Liver (tissue), 9 donors: ENCODE data around the gene DPM2. TPM values are rescaled to one million over a fixed set of nuclear protein-coding genes. Genes with fewer than 3 reads are reported as not detected.

Experiments used
- DNase-seq: peaks from one replicate; pipeline ENCODE4 v3.0.0-alpha.2; 2017; ENCODE audit warnings: low spot score
- H3K27ac ChIP-seq, 2 donors: one replicate each; pipeline ENCODE4 v1.7.0; 2013; ENCODE audit warnings: inconsistent platforms in 2 of 2, low read length in 2 of 2, control low read depth in 1 of 2, low read depth in 1 of 2, mild to moderate bottlenecking in 1 of 2
- H3K27me3 ChIP-seq, 4 donors: one replicate each; pipeline versions ENCODE4 v1.6.1 to v1.7.0; 2013; ENCODE audit warnings: low read length in 3 of 4, inconsistent platforms in 1 of 4, mild to moderate bottlenecking in 1 of 4, moderate library complexity in 1 of 4; ENCODE audit not compliant: control insufficient read depth in 4 of 4, insufficient read depth in 4 of 4
- H3K36me3 ChIP-seq, 4 donors: one replicate each; pipeline versions ENCODE4 v1.6.1 to v1.7.0; 2013; ENCODE audit warnings: low read length in 3 of 4, mild to moderate bottlenecking in 3 of 4, low read depth in 1 of 4, moderate library complexity in 1 of 4; ENCODE audit not compliant: control insufficient read depth in 4 of 4, insufficient read depth in 3 of 4
- H3K4me1 ChIP-seq, 4 donors: one replicate each; pipeline versions ENCODE4 v1.6.1 to v1.7.0; 2013; ENCODE audit warnings: low read length in 3 of 4, mild to moderate bottlenecking in 3 of 4, moderate library complexity in 1 of 4; ENCODE audit not compliant: control insufficient read depth in 4 of 4, insufficient read depth in 4 of 4
- H3K4me3 ChIP-seq, 3 donors: one replicate each; pipeline versions ENCODE4 v1.6.1 to v1.7.0; 2013; ENCODE audit warnings: low read length in 3 of 3, control low read depth in 1 of 3, low read depth in 1 of 3, mild to moderate bottlenecking in 1 of 3
- H3K9ac ChIP-seq, 2 donors: one replicate each; pipeline ENCODE4 v1.7.0; 2013; ENCODE audit warnings: low read length in 2 of 2, mild to moderate bottlenecking in 2 of 2, moderate library complexity in 2 of 2, control low read depth in 1 of 2, low read depth in 1 of 2
- H3K9me3 ChIP-seq, 4 donors: one replicate each; pipeline versions ENCODE4 v1.6.1 to v1.7.0; 2013; ENCODE audit warnings: low read length in 3 of 4; ENCODE audit not compliant: control insufficient read depth in 4 of 4
- ATF3 ChIP-seq: IDR thresholded peaks from 2 replicates; pipeline ENCODE4 v1.6.1; 2016; ENCODE audit warnings: antibody characterized with exemption
- CTCF ChIP-seq: fragments of 150-350 bp; IDR thresholded peaks from 2 replicates; pipeline ENCODE4 v1.5.1; 2017; ENCODE audit warnings: improper control_type of control experiment, low read depth, low read length; ENCODE audit not compliant: missing input control
- EGR1 ChIP-seq, 2 donors: IDR thresholded peaks; 2 replicates each; pipeline ENCODE4 v1.6.1; 2016 to 2018; ENCODE audit warnings: antibody characterized with exemption in 2 of 2, low read depth in 2 of 2
- FOXA1 ChIP-seq: IDR thresholded peaks from 2 replicates; pipeline ENCODE4 v1.6.1; 2016; ENCODE audit warnings: antibody characterized with exemption
- FOXA2 ChIP-seq: IDR thresholded peaks from 2 replicates; pipeline ENCODE4 v1.6.1; 2016; ENCODE audit warnings: antibody characterized with exemption
- GABPA ChIP-seq, 2 donors: IDR thresholded peaks in 1 of 2; conservative IDR thresholded peaks in 1 of 2; 2 replicates each; pipeline ENCODE4 v1.6.1; 2016; ENCODE audit warnings: antibody characterized with exemption in 2 of 2, mild to moderate bottlenecking in 1 of 2, moderate library complexity in 1 of 2
- HNF4A ChIP-seq, 2 donors: conservative IDR thresholded peaks; 2 replicates each; pipeline ENCODE4 v1.6.1; 2016; ENCODE audit warnings: antibody characterized with exemption in 2 of 2, mild to moderate bottlenecking in 2 of 2
- HNF4G ChIP-seq: IDR thresholded peaks from 2 replicates; pipeline ENCODE4 v1.6.1; 2016; ENCODE audit warnings: antibody characterized with exemption
- JUND ChIP-seq, 2 donors: IDR thresholded peaks; 2 replicates each; pipeline ENCODE4 v1.6.1; 2016; ENCODE audit warnings: antibody characterized with exemption in 2 of 2
- MAX ChIP-seq: IDR thresholded peaks from 2 replicates; pipeline ENCODE4 v1.6.1; 2016; ENCODE audit warnings: antibody characterized with exemption
- NR2F2 ChIP-seq: IDR thresholded peaks from 2 replicates; pipeline ENCODE4 v1.6.1; 2016; ENCODE audit warnings: antibody characterized with exemption
- RAD21 ChIP-seq, 2 donors: IDR thresholded peaks; 2 replicates each; pipeline ENCODE4 v1.6.1; 2016; ENCODE audit warnings: antibody characterized with exemption in 2 of 2, mild to moderate bottlenecking in 2 of 2
- REST ChIP-seq: IDR thresholded peaks from 2 replicates; pipeline ENCODE4 v1.6.1; 2016; ENCODE audit warnings: antibody characterized with exemption, mild to moderate bottlenecking
- RXRA ChIP-seq, 2 donors: IDR thresholded peaks; 2 replicates each; pipeline ENCODE4 v1.6.1; 2017 to 2018; ENCODE audit warnings: antibody characterized with exemption in 2 of 2, mild to moderate bottlenecking in 1 of 2
- SP1 ChIP-seq: IDR thresholded peaks from 2 replicates; pipeline ENCODE4 v1.6.1; 2018; ENCODE audit warnings: antibody characterized with exemption, mild to moderate bottlenecking
- TAF1 ChIP-seq: conservative IDR thresholded peaks from 2 replicates; pipeline ENCODE4 v1.6.1; 2016; ENCODE audit warnings: antibody characterized with exemption, mild to moderate bottlenecking
- YY1 ChIP-seq: IDR thresholded peaks from 2 replicates; pipeline ENCODE4 v1.6.1; 2016; ENCODE audit warnings: antibody characterized with exemption, mild to moderate bottlenecking
- WGBS: extraction: QIAGEN DNeasy Blood & Tissue Kit; methylation state at CpG from one replicate; pipeline ENCODE4 v1.1.7; 2013; 5-methylcytosine and 5-hydroxymethylcytosine counted together
- polyA plus RNA-seq, 2 donors: library from polyadenylated mRNA; stranded (reverse) in 1 of 2; unstranded in 1 of 2; fragments of 200-250 nt in 1 of 2; fragments of >200 nt in 1 of 2; fragmentation: Nextera tagmentation in 1 of 2; extraction: Ambion mirVana in 1 of 2; gene quantifications; one replicate each; pipeline versions ENCODE4 v1.2.1 to v1.2.3, GENCODE V29; 2013 to 2015
- total RNA-seq, 2 donors: library from RNA; depleted of rRNA; stranded (reverse); fragments of >200 nt; gene quantifications; one replicate each; pipeline ENCODE4 v1.2.3, GENCODE V29; 2014
- donor health status: healthy.
- donor health status: healthy.
- donor health status: healthy.
- donor health status: healthy.
- donor health status: healthy.

DPM2 gene
- total and polyA plus RNA-seq, 4 donors = 9.3 to 25.0 (median 22.0) TPM

- Histone ChIP-seq H3K4me1 (peaks cover 2 to 14% (median 8%) of the 10 kb centered on the region in 4 donors), H3K27me3 (no peaks in the 10 kb centered on the region), H3K9me3 (no peaks in the 10 kb centered on the region), H3K4me3 (no peak overlapping the region), H3K9ac (no peak overlapping the region), H3K27ac (no peak overlapping the region), H3K36me3 (peaks cover 2 to 36% (median 15%) of the 10 kb centered on the region in 4 donors)
- no peak for DNase-seq
- no peak for TF ChIP-seq YY1
- no peak for TF ChIP-seq FOXA1
- no peak for TF ChIP-seq SP1
- WGBS = 89% methylated on average over 17 of the region's 17 CpGs
These were observed 10.4 kb upstream of the DPM2 start for GRCh38 chr9:127947841-127948710.

- no peak overlapping the region for H3K27ac ChIP-seq
- 77% methylated on average over 3 of the region's 3 CpGs for WGBS
- H3K9ac ChIP-seq = no peak overlapping the region
- DNase-seq = no peak
- H3K4me3 ChIP-seq = no peak overlapping the region
- H3K27me3 ChIP-seq = no peaks in the 10 kb centered on the region
- TF ChIP-seq RXRA (IDR thresholded peaks at IDR 0.05) (no peak), RAD21 (IDR thresholded peaks at IDR 0.05) (no peak), TAF1 (no peak), NR2F2 (no peak), MAX (no peak), FOXA1 (no peak), HNF4G (no peak), CTCF (no peak), REST (no peak), FOXA2 (no peak), JUND (IDR thresholded peaks at IDR 0.05) (no peak), YY1 (no peak), EGR1 (IDR thresholded peaks at IDR 0.05; ENCODE audit: low read depth in 2 of 2) (no peak), HNF4A (conservative IDR thresholded peaks at IDR 0.05) (no peak), ATF3 (no peak), GABPA (IDR thresholded peaks at IDR 0.05 in 1 of 2, conservative IDR thresholded peaks at IDR 0.05 in 1 of 2) (no peak)
- H3K36me3 ChIP-seq = peaks cover 9 to 45% (median 17%) of the 10 kb centered on the region in 4 donors
- no peaks in the 10 kb centered on the region for H3K9me3 ChIP-seq
- peaks cover 0 to 6% (median 2%) of the 10 kb centered on the region in 4 donors for H3K4me1 ChIP-seq
These were observed 9.1 kb upstream of the DPM2 start for GRCh38 chr9:127946728-127947127.
